Keratinocyte (primary cell): ENCODE data around the gene ANKMY1. TPM values are rescaled to one million over a fixed set of nuclear protein-coding genes. Genes with fewer than 3 reads are reported as not detected.

Experiments
- DNase-seq: peaks from one replicate; pipeline ENCODE4 v3.0.0-alpha.2; 2011; ENCODE audit warnings: low read depth, missing footprints, low spot score
- FAIRE-seq: peaks from 2 replicates; lab custom pipeline; 2011; peaks lifted over from hg19 to GRCh38; lab: Jason Lieb, UNC
- H2AFZ ChIP-seq: 2 replicates; pipeline ENCODE4 v1.6.0; 2012; ENCODE audit warnings: low read length, control low read depth, inconsistent platforms; ENCODE audit not compliant: control insufficient read depth
- H3K27ac ChIP-seq: 2 replicates; pipeline ENCODE4 v1.5.1; 2011; ENCODE audit warnings: low read length; ENCODE audit not compliant: control insufficient read depth, insufficient read depth
- H3K27me3 ChIP-seq: 3 replicates; pipeline ENCODE4 v1.6.0; 2011; ENCODE audit warnings: low read length; ENCODE audit not compliant: control insufficient read depth, insufficient read depth; ENCODE audit errors: extremely low read depth
- H3K36me3 ChIP-seq, 2 experiments: 2 replicates in 1 of 2; 3 replicates in 1 of 2; pipeline ENCODE4 v1.5.1; 2011; ENCODE audit warnings: low read length in 2 of 2, mild to moderate bottlenecking in 1 of 2; ENCODE audit not compliant: control insufficient read depth in 2 of 2, insufficient read depth in 2 of 2; ENCODE audit errors: extremely low read depth in 1 of 2
- H3K4me1 ChIP-seq: 3 replicates; pipeline ENCODE4 v1.5.1; 2011; ENCODE audit warnings: low read length; ENCODE audit not compliant: control insufficient read depth, insufficient read depth; ENCODE audit errors: extremely low read depth
- H3K4me2 ChIP-seq: 3 replicates; pipeline ENCODE4 v1.6.0; 2011; ENCODE audit warnings: low read depth, low read length; ENCODE audit not compliant: control insufficient read depth, insufficient read depth; ENCODE audit errors: extremely low read depth
- H3K4me3 ChIP-seq, 3 experiments: fragments of 200-600 bp in 1 of 3; sonication (generic) in 1 of 3; 2 replicates in 2 of 3; 3 replicates in 1 of 3; pipeline ENCODE4 v1.5.1; 2011 to 2016; ENCODE audit warnings: low read length in 3 of 3, mild to moderate bottlenecking in 3 of 3, control low read depth in 2 of 3, inconsistent platforms in 1 of 3, low read depth in 1 of 3, mixed read lengths in 1 of 3, mixed run types in 1 of 3, moderate library complexity in 1 of 3; ENCODE audit not compliant: control insufficient read depth in 2 of 3, insufficient read depth in 2 of 3; ENCODE audit errors: extremely low read depth in 1 of 3
- H3K79me2 ChIP-seq: 2 replicates; pipeline ENCODE4 v1.6.0; 2012; ENCODE audit warnings: low read length; ENCODE audit not compliant: control insufficient read depth, insufficient read depth
- H3K9ac ChIP-seq: 3 replicates; pipeline ENCODE4 v1.6.0; 2011; ENCODE audit warnings: low read length; ENCODE audit not compliant: control insufficient read depth, insufficient read depth; ENCODE audit errors: extremely low read depth
- H3K9me1 ChIP-seq: 3 replicates; pipeline ENCODE4 v1.6.0; 2011; ENCODE audit warnings: low read length; ENCODE audit not compliant: control insufficient read depth, insufficient read depth; ENCODE audit errors: extremely low read depth
- H3K9me3 ChIP-seq: 2 replicates; pipeline ENCODE4 v1.5.1; 2012; ENCODE audit warnings: low read depth, low read length; ENCODE audit not compliant: control insufficient read depth
- H4K20me1 ChIP-seq: 3 replicates; pipeline ENCODE4 v1.6.0; 2011; ENCODE audit warnings: low read length; ENCODE audit not compliant: control insufficient read depth, insufficient read depth; ENCODE audit errors: extremely low read depth
- EZH2 ChIP-seq: IDR thresholded peaks from one replicate; pipeline ENCODE4 v1.6.1; 2012; ENCODE audit warnings: inconsistent platforms, mild to moderate bottlenecking, low read length, moderate library complexity
- dilution Hi-C: fragments of 300-500 bp; cut with MboI; formaldehyde crosslinking; loops from one replicate; pipeline ENCODE4 v1.7.0; 2020; ENCODE audit warnings: low sequenced_read_pairs; ENCODE audit not compliant: extremely low pct_ligation_motif_present
- polyA plus RNA-seq, 5 experiments: library from polyadenylated mRNA; depleted of rRNA in 3 of 5; stranded (reverse) in 3 of 5; stranded (forward) in 1 of 5; unstranded in 1 of 5; fragments of >200 nt; gene quantifications; 1 replicate in 1 of 5; 2 replicates in 3 of 5; 3 replicates in 1 of 5; pipeline versions ENCODE4 v1.2.1 to v1.2.3, GENCODE V29; 2011 to 2012; ENCODE audit warnings: missing spikeins in 2 of 5, low read depth in 1 of 5, low replicate concordance in 1 of 5
- TF ChIP-seq, protein P1 (sequence below), 3 experiments: IDR thresholded peaks in 1 of 3; conservative IDR thresholded peaks in 1 of 3; optimal IDR thresholded peaks in 1 of 3; 2 replicates in 2 of 3; 3 replicates in 1 of 3; pipeline versions ENCODE3 to v1.5.1; 2011; ENCODE audit warnings: low read length in 3 of 3, mild to moderate bottlenecking in 3 of 3, moderate library complexity in 2 of 3, control low read depth in 1 of 3, inconsistent platforms in 1 of 3; ENCODE audit not compliant: insufficient read depth in 2 of 3; ENCODE audit errors: extremely low read depth in 1 of 3

Gene ANKMY1
- polyA plus RNA-seq, 1 donor (not counting 4 experiments of a cell fraction or from before 2014, with no cell fraction given): 3.3 TPM

DNA sequence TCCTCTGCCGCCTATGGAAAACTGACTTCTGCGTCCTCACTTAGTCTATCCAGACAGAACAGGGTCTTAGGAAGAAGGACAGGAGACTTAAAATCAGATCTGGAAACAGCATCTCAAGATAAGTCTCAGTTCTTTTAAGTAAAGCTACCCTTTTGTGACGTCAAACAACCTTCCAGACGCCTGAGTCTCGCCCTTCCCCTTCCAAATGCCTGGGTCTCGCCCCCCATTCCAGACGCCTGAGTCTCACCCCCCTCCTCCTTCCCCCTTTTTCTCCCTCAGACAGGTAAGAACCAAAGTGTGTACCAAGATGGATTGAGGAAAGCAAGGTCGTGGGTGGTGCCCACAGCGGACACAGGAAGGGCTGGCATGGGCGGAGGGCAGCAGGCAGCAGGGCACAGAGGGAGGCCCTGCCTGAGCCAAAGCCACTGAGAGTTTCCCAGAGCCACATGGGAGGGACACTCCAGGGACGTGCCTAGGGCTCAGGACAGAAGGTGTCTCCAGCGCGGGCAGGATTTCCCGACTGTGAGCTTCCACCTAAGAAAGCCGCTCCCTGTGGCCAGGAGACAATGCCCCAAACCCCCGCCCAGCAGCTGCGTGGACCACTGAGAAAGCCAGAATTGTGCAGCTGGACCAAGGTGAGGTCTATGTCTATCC lies 51.3 kb downstream of the ANKMY1 start:
- Histone ChIP-seq H3K9ac (no peak overlapping the region), H3K9me1 (no peaks in the 10 kb centered on the region), H3K4me2 (no peak overlapping the region), H3K36me3 (no peaks in the 10 kb centered on the region), H3K4me3 (no peak overlapping the region), H3K79me2 (no peaks in the 10 kb centered on the region), H3K27me3 (no peaks in the 10 kb centered on the region), H3K9me3 (no peaks in the 10 kb centered on the region), H2AFZ (no peak overlapping the region), H4K20me1 (no peaks in the 10 kb centered on the region), H3K27ac (no peak overlapping the region), H3K4me1 (no peaks in the 10 kb centered on the region)
- dilution Hi-C loops: no loop called here
- DNase-seq (no peak), FAIRE-seq (no peak)
- TF ChIP-seq, protein P1, sequence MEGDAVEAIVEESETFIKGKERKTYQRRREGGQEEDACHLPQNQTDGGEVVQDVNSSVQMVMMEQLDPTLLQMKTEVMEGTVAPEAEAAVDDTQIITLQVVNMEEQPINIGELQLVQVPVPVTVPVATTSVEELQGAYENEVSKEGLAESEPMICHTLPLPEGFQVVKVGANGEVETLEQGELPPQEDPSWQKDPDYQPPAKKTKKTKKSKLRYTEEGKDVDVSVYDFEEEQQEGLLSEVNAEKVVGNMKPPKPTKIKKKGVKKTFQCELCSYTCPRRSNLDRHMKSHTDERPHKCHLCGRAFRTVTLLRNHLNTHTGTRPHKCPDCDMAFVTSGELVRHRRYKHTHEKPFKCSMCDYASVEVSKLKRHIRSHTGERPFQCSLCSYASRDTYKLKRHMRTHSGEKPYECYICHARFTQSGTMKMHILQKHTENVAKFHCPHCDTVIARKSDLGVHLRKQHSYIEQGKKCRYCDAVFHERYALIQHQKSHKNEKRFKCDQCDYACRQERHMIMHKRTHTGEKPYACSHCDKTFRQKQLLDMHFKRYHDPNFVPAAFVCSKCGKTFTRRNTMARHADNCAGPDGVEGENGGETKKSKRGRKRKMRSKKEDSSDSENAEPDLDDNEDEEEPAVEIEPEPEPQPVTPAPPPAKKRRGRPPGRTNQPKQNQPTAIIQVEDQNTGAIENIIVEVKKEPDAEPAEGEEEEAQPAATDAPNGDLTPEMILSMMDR (optimal IDR thresholded peaks at IDR 0.05 in 1 of 3, IDR thresholded peaks at IDR 0.05 in 1 of 3, conservative IDR thresholded peaks at IDR 0.05 in 1 of 3; ENCODE audit: extremely low read depth in 1 of 3, insufficient read depth in 2 of 3, low read length in 3 of 3): no peak
- no peak for TF ChIP-seq EZH2

DNA sequence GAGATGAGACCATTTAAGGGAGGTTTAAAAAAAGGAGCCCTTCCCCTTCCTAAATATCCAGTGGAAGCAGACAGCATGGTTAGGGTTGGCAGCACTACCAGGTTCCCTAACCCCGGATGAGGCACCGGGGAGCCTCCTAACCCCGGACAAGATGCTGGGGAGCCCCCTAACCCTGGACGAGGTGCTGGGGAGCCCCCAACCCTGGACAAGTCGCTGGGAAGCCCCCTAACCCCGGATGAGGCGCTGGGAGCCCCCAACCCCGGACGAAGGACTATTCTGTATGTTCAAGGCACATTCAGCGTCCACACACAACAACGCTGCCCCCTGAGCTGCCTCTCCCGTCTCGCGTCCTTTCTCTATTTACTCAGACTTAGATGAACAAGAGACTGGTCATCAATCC lies 51.9 kb downstream of the ANKMY1 start:
- TF ChIP-seq, protein P1 (optimal IDR thresholded peaks at IDR 0.05 in 1 of 3, IDR thresholded peaks at IDR 0.05 in 1 of 3, conservative IDR thresholded peaks at IDR 0.05 in 1 of 3; ENCODE audit: extremely low read depth in 1 of 3, insufficient read depth in 2 of 3, low read length in 3 of 3): no peak
- TF ChIP-seq EZH2: no peak
- dilution Hi-C loops: no loop called here
- H3K4me3 ChIP-seq: no peak overlapping the region
- H3K79me2 ChIP-seq: no peaks in the 10 kb centered on the region
- no peaks in the 10 kb centered on the region for H3K9me1 ChIP-seq
- H3K36me3 ChIP-seq: no peaks in the 10 kb centered on the region
- H3K27ac ChIP-seq: no peak overlapping the region
- FAIRE-seq (no peak), DNase-seq (no peak)
- no peak overlapping the region for H3K9ac ChIP-seq
- H3K9me3 ChIP-seq: no peaks in the 10 kb centered on the region
- H4K20me1 ChIP-seq: no peaks in the 10 kb centered on the region
- H3K27me3 ChIP-seq: no peaks in the 10 kb centered on the region
- no peaks in the 10 kb centered on the region for H3K4me1 ChIP-seq
- H2AFZ ChIP-seq: no peak overlapping the region
- no peak overlapping the region for H3K4me2 ChIP-seq
